Lung (tissue), 12 donors: ENCODE results near the gene WDR43. TPM values are rescaled to one million over a fixed set of nuclear protein-coding genes. Genes with fewer than 3 reads are reported as not detected.

Experiments used
- ATAC-seq: fragments of 200-7000 bp; cut with Tn5 transposase; one replicate; pipeline ENCODE4 v1.9.1; 2020; ENCODE audit warnings: moderate number of reproducible peaks; ENCODE audit not compliant: insufficient read depth, low FRiP score
- DNase-seq, 3 donors: peaks; one replicate each; pipeline ENCODE4 v3.0.0-alpha.2; 2013 to 2017
- H3K27ac ChIP-seq, 2 donors: one replicate each; pipeline ENCODE4 v1.5.1; 2013; ENCODE audit warnings: mild to moderate bottlenecking in 2 of 2, moderate library complexity in 2 of 2, control low read depth in 1 of 2, inconsistent platforms in 1 of 2, low read depth in 1 of 2, low read length in 1 of 2
- H3K27me3 ChIP-seq, 3 donors: one replicate each; pipeline ENCODE4 v1.5.1; 2013; ENCODE audit warnings: low read length in 2 of 3; ENCODE audit not compliant: control insufficient read depth in 3 of 3, insufficient read depth in 3 of 3
- H3K36me3 ChIP-seq, 4 donors: one replicate each; pipeline ENCODE4 v1.5.1; 2013; ENCODE audit warnings: low read length in 4 of 4, mild to moderate bottlenecking in 1 of 4, moderate library complexity in 1 of 4; ENCODE audit not compliant: control insufficient read depth in 4 of 4, insufficient read depth in 4 of 4
- H3K4me1 ChIP-seq, 5 donors: one replicate each; pipeline ENCODE4 v1.5.1; 2013; ENCODE audit warnings: low read length in 5 of 5, mild to moderate bottlenecking in 2 of 5, moderate library complexity in 1 of 5; ENCODE audit not compliant: control insufficient read depth in 5 of 5, insufficient read depth in 5 of 5
- H3K4me3 ChIP-seq: one replicate; pipeline ENCODE4 v1.5.1; 2013; ENCODE audit warnings: mild to moderate bottlenecking, control low read depth, moderate library complexity
- H3K9ac ChIP-seq, 2 donors: one replicate each; pipeline ENCODE4 v1.5.1; 2013; ENCODE audit warnings: low read length in 2 of 2, control low read depth in 1 of 2; ENCODE audit not compliant: insufficient read depth in 1 of 2
- H3K9me3 ChIP-seq, 4 donors: one replicate each; pipeline ENCODE4 v1.5.1; 2013; ENCODE audit warnings: low read length in 3 of 4, mild to moderate bottlenecking in 1 of 4, moderate library complexity in 1 of 4; ENCODE audit not compliant: control insufficient read depth in 4 of 4, insufficient read depth in 3 of 4
- CTCF ChIP-seq: IDR thresholded peaks from 2 replicates; pipeline ENCODE4 v1.5.1; 2012; ENCODE audit warnings: mild to moderate bottlenecking; ENCODE audit errors: control extremely low read depth, extremely low read depth
- WGBS, 2 donors: extraction: QIAGEN DNeasy Blood & Tissue Kit; methylation state at CpG; one replicate each; pipeline ENCODE4 v1.1.7; 2013; 5-methylcytosine and 5-hydroxymethylcytosine counted together
- polyA plus RNA-seq, 2 donors: library from polyadenylated mRNA; stranded (reverse); fragments of 200-250 nt; gene quantifications; one replicate each; pipeline ENCODE4 v1.2.1, GENCODE V29; 2013
- total RNA-seq, 2 donors: library from RNA; depleted of rRNA in 1 of 2; stranded (reverse); fragments of >200 nt in 1 of 2; gene quantifications; one replicate each; pipeline ENCODE4 v1.2.1, GENCODE V29; 2014 to 2021
- donor health status: control.
- donor health status: control.
- donor health status: Bipolar disorder and iron deficiency.
- donor health status: healthy.
- donor health status: DM: yes; HTN: yes; CAD: no.

Gene WDR43
- total and polyA plus RNA-seq, 4 donors = 8.2 to 40.2 (median 28.1) TPM

GRCh38 chr2:28895189-28895893 is 874 bp downstream of the WDR43 start:
- peak overlapping the region; percentile 83 to 93 for H3K27ac ChIP-seq
- H3K27me3 ChIP-seq = peaks cover 0 to 4% (median 0%) of the 10 kb centered on the region in 3 donors
- DNase-seq (peak; percentile 22 to 40 (median 25)), ATAC-seq (peak; percentile 15)
- peaks cover 0 to 6% (median 0%) of the 10 kb centered on the region in 4 donors for H3K36me3 ChIP-seq
- H3K9ac ChIP-seq = peak overlapping the region; percentile 53 to 83
- no peak for TF ChIP-seq CTCF
- H3K9me3 ChIP-seq = no peaks in the 10 kb centered on the region
- 0 to 1% methylated on average over 19 of the region's 19 CpGs for WGBS, 2 donors
- peaks cover 0 to 15% (median 8%) of the 10 kb centered on the region in 5 donors for H3K4me1 ChIP-seq
- peak overlapping the region; percentile 99 for H3K4me3 ChIP-seq

GRCh38 chr2:28896906-28897305 is 2.4 kb downstream of the WDR43 start:
- H3K36me3 ChIP-seq = peaks cover 0 to 6% (median 2%) of the 10 kb centered on the region in 4 donors
- 64 to 73% methylated on average over 2 of the region's 2 CpGs for WGBS, 2 donors
- H3K4me3 ChIP-seq = no peak overlapping the region
- H3K27me3 ChIP-seq = no peaks in the 10 kb centered on the region
- H3K9me3 ChIP-seq = no peaks in the 10 kb centered on the region
- H3K4me1 ChIP-seq = peaks cover 0 to 16% (median 8%) of the 10 kb centered on the region in 5 donors
- peak overlapping the region in 1 of 2 donors; percentile 5 for H3K9ac ChIP-seq
- no peak for TF ChIP-seq CTCF
- no peak overlapping the region for H3K27ac ChIP-seq
- no peak for ATAC-seq
- DNase-seq = no peak

GRCh38 chr2:28898048-28898447 is 3.6 kb downstream of the WDR43 start:
- peaks cover 0 to 16% (median 8%) of the 10 kb centered on the region in 5 donors for H3K4me1 ChIP-seq
- no peaks in the 10 kb centered on the region for H3K27me3 ChIP-seq
- DNase-seq = no peak
- H3K27ac ChIP-seq = no peak overlapping the region
- no peak for TF ChIP-seq CTCF
- no peaks in the 10 kb centered on the region for H3K9me3 ChIP-seq
- H3K4me3 ChIP-seq = no peak overlapping the region
- WGBS, 2 donors = 52 to 64% methylated on average over 1 of the region's 1 CpG
- no peak overlapping the region for H3K9ac ChIP-seq
- peaks cover 4 to 10% (median 6%) of the 10 kb centered on the region in 4 donors for H3K36me3 ChIP-seq
- no peak for ATAC-seq
